Mammary epithelial cell (primary cell): ENCODE measurements around the gene POU3F2.

Source experiments
- EZH2 ChIP-seq: IDR thresholded peaks from 2 replicates; pipeline ENCODE4 v1.6.1; 2012; ENCODE audit warnings: low read length, inconsistent platforms, borderline replicate concordance
- TF ChIP-seq, protein P1 (sequence below), 2 donors: IDR thresholded peaks in 1 of 2; conservative IDR thresholded peaks in 1 of 2; 2 replicates each; pipeline ENCODE4 v1.5.1; 2011 to 2012; ENCODE audit warnings: inconsistent platforms in 2 of 2, low read length in 2 of 2, mild to moderate bottlenecking in 2 of 2, control low read depth in 1 of 2, low read depth in 1 of 2; ENCODE audit not compliant: insufficient read depth in 1 of 2; ENCODE audit errors: extremely low read depth in 1 of 2

DNA sequence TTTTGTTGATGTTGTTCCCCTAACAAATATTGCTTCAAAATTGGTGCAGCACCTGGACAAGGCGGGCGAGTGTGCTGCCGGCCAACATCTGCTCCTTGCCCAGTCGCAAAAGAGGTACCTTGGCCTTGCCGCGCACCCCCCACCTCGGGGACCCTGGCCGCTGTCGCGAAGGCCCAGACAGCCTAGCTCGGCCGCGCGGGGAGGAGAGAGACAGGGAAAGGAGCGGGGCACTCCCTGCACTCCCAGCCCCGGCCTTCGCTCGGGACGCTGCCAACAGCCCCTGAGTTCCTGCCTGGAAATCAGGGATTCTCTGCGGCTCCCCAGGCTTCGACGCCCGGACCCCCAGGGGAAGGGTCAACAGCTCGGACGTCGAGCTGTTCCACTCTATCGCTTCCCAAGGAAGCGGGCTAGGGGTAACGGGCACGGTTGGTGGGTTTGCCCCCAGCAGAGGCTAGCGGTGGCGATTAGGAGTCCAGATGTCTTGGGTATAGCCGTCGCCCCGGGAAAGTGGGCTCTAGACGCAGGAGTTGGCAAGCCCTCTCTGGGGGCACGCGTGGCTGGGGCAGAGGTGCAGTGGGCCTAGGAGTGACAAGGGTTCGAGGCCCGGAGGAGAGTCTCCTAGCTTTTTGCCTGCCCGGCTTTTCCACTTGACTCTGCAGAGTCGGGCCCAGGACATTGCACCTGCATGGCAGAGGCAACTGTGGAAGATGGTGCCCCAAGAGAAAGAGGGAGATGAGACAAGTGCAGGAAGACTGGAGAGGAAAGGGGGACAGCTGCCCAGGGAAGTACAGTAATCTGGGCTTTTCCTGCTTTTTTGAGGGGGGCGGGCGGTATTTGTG, 8.2 kb downstream of the POU3F2 start:
- TF ChIP-seq, protein P1, sequence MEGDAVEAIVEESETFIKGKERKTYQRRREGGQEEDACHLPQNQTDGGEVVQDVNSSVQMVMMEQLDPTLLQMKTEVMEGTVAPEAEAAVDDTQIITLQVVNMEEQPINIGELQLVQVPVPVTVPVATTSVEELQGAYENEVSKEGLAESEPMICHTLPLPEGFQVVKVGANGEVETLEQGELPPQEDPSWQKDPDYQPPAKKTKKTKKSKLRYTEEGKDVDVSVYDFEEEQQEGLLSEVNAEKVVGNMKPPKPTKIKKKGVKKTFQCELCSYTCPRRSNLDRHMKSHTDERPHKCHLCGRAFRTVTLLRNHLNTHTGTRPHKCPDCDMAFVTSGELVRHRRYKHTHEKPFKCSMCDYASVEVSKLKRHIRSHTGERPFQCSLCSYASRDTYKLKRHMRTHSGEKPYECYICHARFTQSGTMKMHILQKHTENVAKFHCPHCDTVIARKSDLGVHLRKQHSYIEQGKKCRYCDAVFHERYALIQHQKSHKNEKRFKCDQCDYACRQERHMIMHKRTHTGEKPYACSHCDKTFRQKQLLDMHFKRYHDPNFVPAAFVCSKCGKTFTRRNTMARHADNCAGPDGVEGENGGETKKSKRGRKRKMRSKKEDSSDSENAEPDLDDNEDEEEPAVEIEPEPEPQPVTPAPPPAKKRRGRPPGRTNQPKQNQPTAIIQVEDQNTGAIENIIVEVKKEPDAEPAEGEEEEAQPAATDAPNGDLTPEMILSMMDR (conservative IDR thresholded peaks at IDR 0.05 in 1 of 2, IDR thresholded peaks at IDR 0.05 in 1 of 2; ENCODE audit: extremely low read depth in 1 of 2, insufficient read depth in 1 of 2, low read depth in 1 of 2, low read length in 2 of 2), result no peak
- peak; percentile 76 for TF ChIP-seq EZH2
